ENCODE measurements around the gene MUC12.
"Not testable (repeated sequence)": the region's sequence is repeated elsewhere in the genome, so short reads cannot be mapped to it uniquely, and the experiment has no call there.

Gene MUC12

GRCh38 chr7:100998530-100998929, 29.2 kb downstream of the MUC12 start:
- not testable (repeated sequence) for DNase-seq

- not testable (repeated sequence) for DNase-seq
Observed at GRCh38 chr7:100999334-100999733, 30.0 kb downstream of the MUC12 start.

- not testable (repeated sequence) for DNase-seq
Observed at GRCh38 chr7:101000025-101000424, 30.7 kb downstream of the MUC12 start.

- not testable (repeated sequence) for DNase-seq
Observed at GRCh38 chr7:101002333-101002732, 33.0 kb downstream of the MUC12 start.

GRCh38 chr7:101007361-101007760, 38.0 kb downstream of the MUC12 start:
- not testable (repeated sequence) for DNase-seq

- no peak for DNase-seq
Observed at GRCh38 chr7:101009629-101010028, 40.3 kb downstream of the MUC12 start.

- DNase-seq: no peak
Observed at GRCh38 chr7:101012931-101013330, 43.6 kb downstream of the MUC12 start.

- DNase-seq: no peak
Observed at GRCh38 chr7:101015626-101016025, 46.3 kb downstream of the MUC12 start.

GRCh38 chr7:101017064-101017777, 47.9 kb downstream of the MUC12 start:
- peak; percentile 52 to 54 for DNase-seq

GRCh38 chr7:101018271-101019167, 49.2 kb downstream of the MUC12 start:
- no peak for DNase-seq

GRCh38 chr7:101020444-101020843, 51.1 kb downstream of the MUC12 start:
- DNase-seq: no peak

GRCh38 chr7:101021703-101022102, 52.3 kb downstream of the MUC12 start:
- no peak for DNase-seq

GRCh38 chr7:101023839-101024238, 54.5 kb downstream of the MUC12 start:
- DNase-seq: no peak

- no peak for DNase-seq
Observed at GRCh38 chr7:101031082-101031481, 61.7 kb downstream of the MUC12 start.

GRCh38 chr7:101035941-101036340, 66.6 kb downstream of the MUC12 start:
- no peak for DNase-seq

- DNase-seq: not testable (repeated sequence)
Observed at GRCh38 chr7:101041283-101041682, 71.9 kb downstream of the MUC12 start.

- peak in 1 of 2 donors; percentile 1 for DNase-seq
Observed at GRCh38 chr7:101058355-101058754, 89.0 kb downstream of the MUC12 start.

GRCh38 chr7:101059620-101059942, 90.2 kb downstream of the MUC12 start:
- DNase-seq: no peak

- no peak for DNase-seq
Observed at GRCh38 chr7:101060992-101061391, 91.6 kb downstream of the MUC12 start.

GRCh38 chr7:101064176-101064550, 94.8 kb downstream of the MUC12 start:
- not testable (repeated sequence) for DNase-seq

- DNase-seq: not testable (repeated sequence)
Observed at GRCh38 chr7:101065162-101065561, 95.8 kb downstream of the MUC12 start.

- DNase-seq: no peak
Observed at GRCh38 chr7:101066141-101066832, 96.9 kb downstream of the MUC12 start.

- DNase-seq: no peak
Observed at GRCh38 chr7:101066833-101067177, 97.4 kb downstream of the MUC12 start.

GRCh38 chr7:101068401-101068800, 99.0 kb downstream of the MUC12 start:
- no peak for DNase-seq
